Glutamatergic neuron (in vitro differentiated cells): ENCODE results near the gene ATP8B4. TPM values are rescaled to one million over a fixed set of nuclear protein-coding genes. Genes with fewer than 3 reads are reported as not detected.

Source experiments
- DNase-seq: peaks from one replicate; pipeline ENCODE4 v3.0.0; 2022
- H3K27ac Mint-ChIP-seq: one replicate; pipeline ENCODE4 v1.8.0; 2020; ENCODE audit warnings: mild to moderate bottlenecking, mixed read lengths, inconsistent platforms; ENCODE audit not compliant: unreplicated experiment
- H3K27me3 Mint-ChIP-seq: one replicate; pipeline ENCODE4 v1.8.0; 2020; ENCODE audit warnings: mild to moderate bottlenecking, moderate library complexity, mixed read lengths, inconsistent platforms; ENCODE audit not compliant: unreplicated experiment
- H3K36me3 Mint-ChIP-seq: one replicate; pipeline ENCODE4 v1.8.0; 2020; ENCODE audit warnings: mild to moderate bottlenecking, mixed read lengths, inconsistent platforms; ENCODE audit not compliant: unreplicated experiment
- H3K4me1 Mint-ChIP-seq: one replicate; pipeline ENCODE4 v1.8.0; 2020; ENCODE audit warnings: mild to moderate bottlenecking, low read depth, mixed read lengths, inconsistent platforms; ENCODE audit not compliant: unreplicated experiment
- H3K4me3 Mint-ChIP-seq: one replicate; pipeline ENCODE4 v1.8.0; 2020; ENCODE audit warnings: mild to moderate bottlenecking, mixed read lengths, inconsistent platforms; ENCODE audit not compliant: unreplicated experiment
- H3K9me3 Mint-ChIP-seq: one replicate; pipeline ENCODE4 v1.8.0; 2020; ENCODE audit warnings: mild to moderate bottlenecking, moderate library complexity, mixed read lengths, inconsistent platforms; ENCODE audit not compliant: unreplicated experiment
- CTCF ChIP-seq: fragments of 200-600 bp; sonication (generic); IDR thresholded peaks from one replicate; pipeline ENCODE4 v1.5.0; 2021; ENCODE audit not compliant: partially characterized antibody, unreplicated experiment
- total RNA-seq: library from RNA; stranded (reverse); fragmentation: NEBNext Ultra II Directional; extraction: Animal tissue kit (Norgen Biotek cat#: 25700); gene quantifications from one replicate; pipeline ENCODE4 v1.2.1, GENCODE V29; 2021; ENCODE audit not compliant: unreplicated experiment

The ATP8B4 gene
- total RNA-seq, 1 donor from 2014 or later = not detected

- no peak overlapping the region for H3K27ac Mint-ChIP-seq
- peaks cover 1% of the 10 kb centered on the region for H3K27me3 Mint-ChIP-seq
Measured at GRCh38 chr15:49915822-49916221, 203.2 kb downstream of the ATP8B4 start.

DNA sequence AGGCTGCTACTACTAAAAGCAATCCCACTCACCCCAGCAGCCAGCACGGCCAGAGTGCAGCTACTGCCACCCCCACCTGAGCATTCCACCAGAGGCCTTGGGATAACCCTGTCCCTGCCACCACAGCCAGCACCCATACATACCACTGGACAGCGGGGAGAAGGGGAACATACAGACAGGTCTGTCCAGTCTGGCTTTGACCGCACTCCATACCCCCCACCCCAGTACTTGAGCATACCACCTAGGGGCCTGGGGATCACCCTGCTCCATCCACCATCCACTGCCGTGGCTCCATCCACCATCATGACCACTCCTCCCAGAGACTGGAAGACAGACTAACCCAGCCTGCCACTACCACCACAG is 210.1 kb downstream of the ATP8B4 start:
- no peak overlapping the region for H3K27ac Mint-ChIP-seq
- H3K4me3 Mint-ChIP-seq = no peak overlapping the region
- no peak for TF ChIP-seq CTCF
- DNase-seq = no peak
- H3K27me3 Mint-ChIP-seq = peaks cover 3% of the 10 kb centered on the region
- H3K4me1 Mint-ChIP-seq = no peaks in the 10 kb centered on the region
- H3K36me3 Mint-ChIP-seq = no peaks in the 10 kb centered on the region
- peaks cover under 1% of the 10 kb centered on the region for H3K9me3 Mint-ChIP-seq

More at GRCh38 chr15:49915822-49916221, 203.2 kb downstream of the ATP8B4 start:
- Mint-ChIP-seq H3K9me3 (peaks cover 1% of the 10 kb centered on the region), H3K4me3 (no peak overlapping the region), H3K36me3 (no peaks in the 10 kb centered on the region), H3K4me1 (no peaks in the 10 kb centered on the region)
- no peak for TF ChIP-seq CTCF
- DNase-seq = no peak

DNA sequence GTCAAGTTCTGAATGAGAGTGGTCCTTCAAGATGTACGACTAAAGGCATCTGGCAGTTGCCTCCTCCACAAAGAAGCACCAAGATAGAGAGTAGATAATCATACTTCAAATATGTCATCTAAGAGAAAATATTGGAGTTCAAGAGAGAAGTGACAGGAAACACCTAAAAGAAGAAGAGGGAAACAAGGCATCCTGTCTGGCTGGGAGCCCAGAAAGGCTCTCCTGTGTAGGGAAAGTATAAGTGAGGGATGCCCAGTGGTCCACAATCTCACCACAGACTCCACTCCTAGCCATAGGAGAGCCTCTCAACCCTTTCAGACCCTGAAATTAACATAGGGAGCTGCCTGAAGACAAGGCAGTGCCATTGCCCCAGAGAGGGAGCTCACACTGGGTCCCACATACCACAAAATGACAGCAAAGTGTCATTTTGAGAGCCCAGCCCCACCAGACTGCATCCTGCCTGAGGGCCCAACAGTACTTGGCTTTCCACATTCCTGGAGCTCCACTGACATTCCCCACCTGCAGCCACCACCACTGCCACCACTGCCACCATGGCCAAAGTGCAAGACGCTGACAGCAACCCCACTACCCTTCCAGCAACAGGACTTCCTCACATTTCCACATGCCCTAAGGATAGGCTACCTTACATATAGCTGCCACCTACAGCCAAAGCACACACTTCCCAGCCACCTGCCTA is 210.6 kb downstream of the ATP8B4 start:
- Mint-ChIP-seq H3K4me1 (no peaks in the 10 kb centered on the region), H3K4me3 (no peak overlapping the region), H3K27me3 (peaks cover 3% of the 10 kb centered on the region), H3K27ac (no peak overlapping the region), H3K36me3 (no peaks in the 10 kb centered on the region), H3K9me3 (no peaks in the 10 kb centered on the region)
- no peak for TF ChIP-seq CTCF
- DNase-seq = no peak

DNA sequence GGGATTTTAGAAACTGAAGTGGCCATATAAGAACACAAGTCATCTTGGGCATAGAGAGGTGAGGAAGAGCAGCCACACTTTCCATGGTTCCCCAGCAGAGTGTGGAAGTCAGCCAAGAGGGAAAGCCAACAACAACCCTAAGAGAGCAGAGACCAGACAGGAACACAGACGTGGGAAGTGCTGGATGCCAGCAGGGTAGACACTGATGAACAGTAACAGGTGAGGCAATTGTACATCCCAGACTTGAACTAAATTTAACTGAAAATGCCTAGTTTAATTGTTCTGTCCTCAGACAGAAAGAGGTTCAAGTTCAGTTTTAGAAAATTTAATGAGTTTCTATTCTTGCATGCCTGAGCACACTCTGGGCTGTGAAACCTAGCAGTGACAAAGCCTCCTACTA is 212.1 kb downstream of the ATP8B4 start:
- Mint-ChIP-seq H3K27me3 (peaks cover 3% of the 10 kb centered on the region), H3K27ac (no peak overlapping the region), H3K9me3 (no peaks in the 10 kb centered on the region), H3K4me3 (no peak overlapping the region), H3K4me1 (no peaks in the 10 kb centered on the region), H3K36me3 (no peaks in the 10 kb centered on the region)
- no peak for DNase-seq
- TF ChIP-seq CTCF = no peak

- Mint-ChIP-seq H3K4me3 (no peak overlapping the region), H3K27ac (no peak overlapping the region), H3K4me1 (no peaks in the 10 kb centered on the region), H3K9me3 (no peaks in the 10 kb centered on the region), H3K36me3 (no peaks in the 10 kb centered on the region), H3K27me3 (peaks cover 3% of the 10 kb centered on the region)
- TF ChIP-seq CTCF = no peak
- no peak for DNase-seq
Measured at GRCh38 chr15:49905221-49905620, 213.8 kb downstream of the ATP8B4 start.
